HG03097 (cell line): ENCODE data around the gene GGPS1.
"Not testable (repeated sequence)": the region's sequence is repeated elsewhere in the genome, so short reads cannot be mapped to it uniquely, and the experiment has no call there.

Source experiments
- ATAC-seq: cut with Tn5 transposase; IDR thresholded peaks from one replicate; pipeline ENCODE4 v1.9.1; 2021; ENCODE audit not compliant: unreplicated experiment, low FRiP score

Gene GGPS1

GRCh38 chr1:235328271-235329138 is at the start of gene GGPS1:
Gene GGPS1 (plus strand): TSS chr1:235328570. CDS start chr1:235335265, 6,695 bp downstream.
- ATAC-seq: peak; percentile 74

GRCh38 chr1:235278915-235279292 is 49.5 kb upstream of the GGPS1 start:
- ATAC-seq: no peak

GRCh38 chr1:235279694-235280093 is 48.7 kb upstream of the GGPS1 start:
- no peak for ATAC-seq

- ATAC-seq: no peak
These were observed 47.9 kb upstream of the GGPS1 start for GRCh38 chr1:235280467-235280866.

- not testable (repeated sequence) for ATAC-seq
These were observed 44.7 kb upstream of the GGPS1 start for GRCh38 chr1:235283636-235284035.

GRCh38 chr1:235284231-235284769 is 44.1 kb upstream of the GGPS1 start:
- ATAC-seq: no peak

- ATAC-seq: no peak
These were observed 41.7 kb upstream of the GGPS1 start for GRCh38 chr1:235286667-235287066.

GRCh38 chr1:235287208-235287882 is 41.0 kb upstream of the GGPS1 start:
- no peak for ATAC-seq

- no peak for ATAC-seq
These were observed 38.3 kb upstream of the GGPS1 start for GRCh38 chr1:235289859-235290739.

- no peak for ATAC-seq
These were observed 37.4 kb upstream of the GGPS1 start for GRCh38 chr1:235290740-235291502.

GRCh38 chr1:235291599-235292091 is 36.7 kb upstream of the GGPS1 start:
- ATAC-seq: no peak

- ATAC-seq: no peak
These were observed 35.6 kb upstream of the GGPS1 start for GRCh38 chr1:235292790-235293189.

GRCh38 chr1:235293322-235293942 is 34.9 kb upstream of the GGPS1 start:
- no peak for ATAC-seq

- no peak for ATAC-seq
These were observed 32.4 kb upstream of the GGPS1 start for GRCh38 chr1:235295902-235296350.

- ATAC-seq: no peak
These were observed 31.6 kb upstream of the GGPS1 start for GRCh38 chr1:235296729-235297128.

GRCh38 chr1:235297579-235297978 is 30.8 kb upstream of the GGPS1 start:
- no peak for ATAC-seq

GRCh38 chr1:235298758-235299157 is 29.6 kb upstream of the GGPS1 start:
- no peak for ATAC-seq

- ATAC-seq: no peak
These were observed 29.1 kb upstream of the GGPS1 start for GRCh38 chr1:235299169-235299858.

GRCh38 chr1:235302143-235302542 is 26.2 kb upstream of the GGPS1 start:
- no peak for ATAC-seq
